KBM-7 (cell line): ENCODE results near the gene ALG9.
"Not testable (repeated sequence)": the region's sequence is repeated elsewhere in the genome, so short reads cannot be mapped to it uniquely, and the experiment has no call there.

Experiments
- DNase-seq: peaks from one replicate; pipeline ENCODE4 v3.0.0-alpha.2; 2015
- in situ Hi-C: fragments of 300-500 bp; cut with MboI; formaldehyde crosslinking; loops from 2 replicates; pipeline ENCODE4 v1.14.3; 2020; ENCODE audit warnings: low sequenced_read_pairs, low pct_unique_long_range_greater_than_20kb, mixed read lengths

ALG9 gene

DNA sequence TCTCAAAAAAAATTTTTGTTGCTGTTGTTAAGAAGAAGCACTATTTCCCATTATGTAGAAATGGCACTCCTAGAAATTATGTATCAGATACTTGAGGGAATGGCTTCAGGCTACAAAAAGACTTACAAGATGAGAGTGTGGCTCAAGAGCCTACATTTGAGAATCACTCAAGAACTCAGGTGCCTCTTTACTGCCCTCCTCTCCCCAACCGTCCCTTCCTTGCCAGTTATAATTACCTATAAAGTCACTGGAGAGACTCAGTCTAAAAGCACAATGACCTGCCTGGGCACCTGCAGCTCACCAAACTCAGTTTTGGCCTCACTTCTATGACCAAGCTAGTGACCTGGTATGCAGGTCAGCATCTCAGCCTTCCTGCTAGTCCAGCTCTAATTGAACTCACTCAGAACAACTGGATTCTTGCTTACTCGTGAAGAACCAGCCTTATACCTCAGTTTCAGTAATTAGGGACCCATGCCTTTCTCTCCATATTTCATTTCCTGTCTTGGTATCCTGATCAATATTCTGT lies 63.3 kb downstream of the ALG9 start:
- in situ Hi-C loops: no loop called here
- no peak for DNase-seq

DNA sequence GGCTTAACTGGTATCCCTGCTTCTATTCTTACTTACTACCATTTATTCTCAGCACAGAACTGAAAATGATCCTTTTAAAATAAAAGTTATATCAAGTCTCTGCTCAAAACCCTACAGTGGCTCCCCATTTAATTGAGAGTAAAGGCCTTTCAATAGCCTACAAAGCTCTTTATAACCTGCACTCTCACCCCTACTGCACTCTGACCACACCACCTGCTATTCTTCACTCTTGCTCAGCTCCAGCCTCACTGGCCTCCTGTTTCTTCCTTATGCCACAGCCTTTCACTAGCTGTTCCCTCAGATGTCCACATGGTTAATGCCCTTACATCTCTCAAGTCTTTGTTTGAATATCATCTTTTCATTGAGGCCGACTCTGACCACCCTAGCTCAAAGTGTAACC lies 64.3 kb downstream of the ALG9 start:
- in situ Hi-C loops: no loop called here

DNA sequence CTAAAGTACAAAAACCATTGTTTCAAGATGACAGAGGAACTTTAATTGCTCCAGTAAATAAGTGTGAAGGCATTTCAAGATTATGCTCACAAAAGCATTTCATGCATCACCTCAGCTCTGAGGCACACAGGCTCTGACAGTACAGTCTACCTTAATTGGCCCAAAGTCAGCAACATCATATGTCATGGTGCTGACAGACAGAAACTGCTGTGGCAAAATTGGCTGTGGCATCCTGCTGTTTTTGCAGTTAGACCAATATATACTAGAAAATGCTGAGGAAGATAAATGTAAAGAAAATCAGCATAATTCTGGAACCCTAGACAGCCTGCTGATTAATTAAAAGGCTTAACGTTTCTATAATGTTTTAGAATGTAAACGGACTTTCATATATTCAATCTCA lies 70.2 kb downstream of the ALG9 start:
- no peak for DNase-seq
- in situ Hi-C loops: no loop called here

More for the DNA sequence above, 64.3 kb downstream of the ALG9 start:
- no peak for DNase-seq

DNA sequence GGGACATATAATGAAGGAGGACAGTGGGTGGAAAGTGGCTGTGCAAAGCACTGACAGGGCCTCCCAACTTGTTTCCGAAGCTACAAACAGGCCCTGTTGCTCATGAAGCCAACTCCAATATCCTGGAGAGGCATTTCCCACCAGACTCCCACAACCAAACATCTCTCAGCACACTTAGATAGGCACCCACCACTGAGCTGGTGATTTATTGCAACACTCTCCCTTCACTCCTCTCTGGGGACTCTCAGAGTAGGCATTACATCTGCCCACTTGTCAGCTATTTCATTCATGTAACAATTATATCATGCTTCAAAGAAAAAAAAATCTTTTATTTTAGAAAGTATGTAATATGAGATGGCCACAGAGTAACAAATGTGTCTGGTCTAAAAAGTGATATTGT lies 73.1 kb downstream of the ALG9 start:
- in situ Hi-C loops: loop anchor here (25.0 kb wide), 1 partner anchor 211 kb away; no protein-coding TSS in a partner anchor
- no peak for DNase-seq

DNA sequence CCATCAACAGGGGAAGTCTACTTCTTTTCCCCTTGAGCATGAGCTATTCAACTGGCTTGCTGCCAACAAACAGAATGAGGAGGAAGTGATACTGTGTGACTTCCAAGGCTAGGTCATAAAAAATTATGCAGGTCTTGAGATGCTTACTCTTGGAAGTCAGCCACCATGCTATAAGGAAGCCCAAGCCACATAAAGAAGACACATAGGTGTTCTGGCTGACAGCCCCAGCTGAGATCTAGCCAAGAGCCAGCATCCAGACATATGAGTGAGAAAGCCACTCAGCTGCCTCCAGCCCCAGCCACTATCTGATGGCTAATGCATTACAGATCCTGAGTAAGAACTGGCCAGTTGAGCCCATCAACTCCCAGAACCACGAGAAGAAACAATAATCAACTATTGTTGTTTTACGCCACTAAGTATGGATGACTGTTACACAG lies 74.2 kb downstream of the ALG9 start:
- in situ Hi-C loops: loop anchor here (25.0 kb wide), 1 partner anchor 210 kb away; no protein-coding TSS in a partner anchor
- peak; percentile 62 for DNase-seq

DNA sequence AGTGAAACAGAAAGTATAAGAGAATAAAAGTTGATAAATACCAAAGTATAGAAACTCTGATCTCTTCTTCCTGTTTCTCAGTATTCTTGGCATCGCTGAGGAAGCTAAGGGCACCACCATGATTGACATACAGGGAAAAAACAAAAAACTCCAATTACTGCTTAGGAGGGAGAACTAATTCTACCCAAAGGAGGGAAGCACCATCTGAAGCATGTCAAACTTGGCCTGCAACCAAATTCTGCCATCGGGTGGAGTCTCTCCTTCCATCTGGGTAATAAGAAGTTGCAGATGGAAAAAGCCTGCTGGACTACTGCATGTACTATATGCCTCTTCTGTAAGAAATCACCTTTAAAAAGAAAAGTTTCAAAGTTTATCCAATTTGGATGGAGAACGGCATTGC lies 74.7 kb downstream of the ALG9 start:
- in situ Hi-C loops: loop anchor here (25.0 kb wide), 1 partner anchor 209 kb away; no protein-coding TSS in a partner anchor
- DNase-seq: no peak

DNA sequence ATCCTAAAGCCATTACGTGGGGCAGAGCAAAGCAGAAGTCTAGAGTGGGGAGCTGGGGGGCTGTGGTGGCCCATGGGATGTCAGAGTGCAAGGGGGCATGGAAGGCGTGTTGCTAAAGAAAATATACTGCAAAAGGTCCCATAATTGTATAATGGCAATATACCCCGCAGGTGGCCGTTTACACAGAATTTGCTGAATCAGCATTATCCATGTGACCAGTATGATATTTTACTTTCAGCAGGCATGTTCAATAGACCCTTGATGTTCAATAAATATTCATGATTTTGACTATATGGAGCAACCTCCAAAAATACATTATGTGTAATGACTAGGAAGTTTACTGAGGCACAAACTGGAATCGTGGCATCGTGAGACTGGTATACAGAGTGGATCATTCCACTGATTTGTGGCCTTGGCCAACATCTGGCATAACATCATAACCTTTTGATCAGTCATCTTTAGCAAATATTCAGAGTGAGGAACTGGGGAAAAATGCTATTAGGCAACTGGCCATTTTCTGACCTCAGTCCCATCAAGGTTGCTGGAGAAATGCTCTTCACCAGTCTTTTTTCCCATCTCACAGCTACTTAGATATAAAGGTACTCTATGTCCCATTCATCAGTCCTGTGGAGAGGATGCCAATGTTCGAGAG lies 75.9 kb downstream of the ALG9 start:
- DNase-seq: no peak
- in situ Hi-C loops: loop anchor here (25.0 kb wide), 1 partner anchor 208 kb away; no protein-coding TSS in a partner anchor

DNA sequence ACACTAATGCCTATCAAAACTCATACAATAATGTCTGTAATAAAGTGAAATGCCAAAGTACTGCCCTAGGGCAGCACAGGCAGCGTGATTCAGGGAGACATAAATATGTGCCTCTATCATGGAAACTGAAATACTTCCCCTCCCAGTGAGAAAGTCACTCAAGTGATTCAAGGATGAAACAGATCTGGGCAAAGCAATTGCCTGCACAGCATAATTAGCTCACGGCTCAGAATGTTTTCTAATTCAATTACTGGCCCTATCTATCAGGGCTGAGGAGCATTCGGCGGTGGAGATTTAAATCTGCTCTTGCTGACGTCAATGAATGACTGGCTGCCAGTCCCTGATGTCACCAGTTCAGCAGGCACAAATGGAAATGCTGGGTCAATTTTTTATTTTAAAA lies 77.5 kb downstream of the ALG9 start:
- in situ Hi-C loops: loop anchor here (25.0 kb wide), 1 partner anchor 207 kb away; no protein-coding TSS in a partner anchor
- DNase-seq: no peak

DNA sequence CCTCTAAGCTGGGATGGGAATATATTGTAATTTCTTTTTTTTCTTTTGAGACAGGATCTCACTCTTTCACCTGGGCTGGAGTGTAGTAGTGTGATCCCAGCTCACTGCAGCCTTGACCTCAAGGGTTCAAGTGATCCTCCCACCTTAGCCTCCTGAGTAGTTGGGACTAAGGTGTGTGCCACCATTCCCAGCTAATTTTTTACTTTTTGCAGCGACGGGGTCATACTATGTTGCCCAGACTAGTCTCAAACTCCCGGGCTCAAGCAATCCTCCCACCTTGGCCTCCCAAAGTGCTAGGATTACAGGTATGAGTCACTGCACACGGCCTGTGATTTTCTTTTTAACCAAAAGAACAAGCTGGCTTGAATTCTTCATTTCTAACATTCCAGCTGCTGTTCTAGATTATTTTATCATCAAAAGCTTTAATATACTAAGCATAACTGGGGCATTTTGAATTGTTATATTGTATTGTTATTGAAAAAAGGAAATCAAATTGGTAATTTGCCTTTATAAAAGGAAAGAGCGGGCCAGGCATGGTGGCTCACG lies 78.4 kb downstream of the ALG9 start:
- in situ Hi-C loops: loop anchor here (25.0 kb wide), 1 partner anchor 206 kb away; no protein-coding TSS in a partner anchor

DNA sequence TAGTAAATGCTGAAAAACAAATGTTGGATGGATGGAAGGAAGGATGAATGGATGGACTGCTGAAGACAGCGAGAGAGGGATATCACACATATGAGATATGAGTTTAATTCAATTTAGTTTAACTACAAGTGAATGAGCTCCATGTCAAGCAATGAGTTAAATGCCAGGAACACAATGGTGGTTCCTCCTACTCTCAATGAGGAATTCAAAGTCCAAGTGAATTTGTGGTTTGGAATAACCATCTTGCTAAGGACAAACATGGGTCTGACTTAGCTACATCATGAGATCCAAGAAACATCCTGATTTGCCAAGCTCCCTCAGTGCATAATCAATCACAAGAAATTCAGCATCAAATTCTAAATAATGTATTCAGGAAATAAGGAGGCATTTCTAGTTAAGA lies 79.1 kb downstream of the ALG9 start:
- in situ Hi-C loops: loop anchor here (25.0 kb wide), 1 partner anchor 205 kb away; no protein-coding TSS in a partner anchor
- DNase-seq: no peak

More for the DNA sequence above, 78.4 kb downstream of the ALG9 start:
- no peak for DNase-seq

DNA sequence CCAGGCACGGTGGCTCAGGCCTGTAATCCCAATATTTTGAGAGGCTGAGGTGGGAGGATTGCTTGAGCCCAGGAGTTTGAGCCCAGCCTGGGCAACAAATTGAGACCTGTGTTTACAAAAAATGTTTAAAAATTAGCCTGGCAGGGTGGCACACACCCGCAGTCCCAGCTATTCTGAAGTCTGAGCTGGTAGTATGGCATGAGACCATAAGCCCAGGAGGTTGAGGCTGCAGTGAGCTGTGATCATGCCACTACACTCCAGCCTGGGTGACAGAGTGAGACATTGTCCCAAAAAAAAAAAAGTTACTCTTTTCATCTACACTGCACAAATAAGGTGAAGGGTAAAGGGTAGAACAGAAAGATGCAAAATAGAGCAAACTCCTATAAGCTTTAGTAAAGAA lies 82.9 kb downstream of the ALG9 start:
- in situ Hi-C loops: loop anchor here (25.0 kb wide), 1 partner anchor 201 kb away; no protein-coding TSS in a partner anchor
- DNase-seq: no peak

DNA sequence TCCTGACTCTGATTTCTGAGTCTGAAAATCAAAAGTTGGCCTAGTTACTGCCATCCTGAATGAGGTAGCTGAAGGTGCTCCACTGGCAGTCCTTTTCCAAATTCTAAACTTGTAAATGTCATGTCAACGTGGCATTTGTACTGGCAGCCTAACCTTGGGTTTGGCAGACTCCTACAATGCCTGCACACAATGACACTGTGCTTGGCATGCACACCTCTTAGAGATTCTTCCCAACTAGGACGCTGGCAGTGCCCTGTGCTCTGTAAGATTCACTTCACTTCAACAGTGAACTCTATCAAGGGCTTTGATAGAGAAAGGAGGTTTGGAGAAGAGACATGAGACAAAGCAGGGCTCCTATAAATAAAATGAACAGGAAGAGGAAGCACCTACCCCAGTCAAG lies 83.3 kb downstream of the ALG9 start:
- in situ Hi-C loops: loop anchor here (25.0 kb wide), 1 partner anchor 201 kb away; no protein-coding TSS in a partner anchor
- DNase-seq: peak; percentile 18

DNA sequence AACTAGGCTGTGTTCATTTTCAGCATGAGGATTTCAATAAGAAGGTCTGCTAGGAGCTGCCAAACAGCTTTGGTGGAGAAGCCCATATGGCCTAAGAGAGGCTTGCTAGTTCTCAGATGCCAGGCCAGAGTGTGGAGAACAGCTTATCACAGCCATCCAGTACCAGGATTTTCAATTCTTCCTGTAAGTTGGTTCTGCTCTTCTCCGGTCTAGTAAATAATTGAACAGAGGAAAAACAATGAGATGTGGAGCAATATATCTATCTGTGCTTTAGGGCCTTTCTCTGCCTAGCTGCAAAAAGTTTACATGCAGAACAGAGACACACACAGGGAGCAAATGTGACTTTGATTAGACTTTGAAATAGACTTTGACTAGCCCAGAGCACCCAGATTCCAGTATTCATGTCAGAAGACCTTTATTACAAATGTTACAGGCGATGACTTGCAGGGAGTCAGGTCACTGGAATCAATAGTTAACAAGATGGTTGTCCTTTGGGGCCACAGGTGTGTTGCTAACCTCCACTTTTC lies 85.4 kb downstream of the ALG9 start:
- in situ Hi-C loops: loop anchor here (25.0 kb wide), 1 partner anchor 199 kb away; no protein-coding TSS in a partner anchor

DNA sequence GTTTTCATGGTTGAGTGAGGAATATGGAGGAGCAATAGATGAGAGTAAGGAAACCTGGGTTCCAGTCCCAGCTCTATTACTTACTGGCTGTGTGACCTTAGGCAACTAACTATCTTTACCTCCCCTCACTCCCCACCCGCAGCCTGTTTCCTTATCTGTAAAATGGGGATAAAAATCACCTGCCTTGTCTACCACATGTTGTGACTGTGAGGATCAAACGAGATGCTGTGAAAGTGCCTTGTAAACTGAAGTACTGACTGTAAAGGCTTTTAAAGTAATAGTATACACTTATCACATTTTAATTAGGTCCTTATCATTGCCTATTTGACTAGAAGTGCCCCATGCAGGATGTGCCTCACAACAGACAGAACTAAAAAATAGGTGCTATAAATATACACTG lies 86.3 kb downstream of the ALG9 start:
- in situ Hi-C loops: loop anchor here (25.0 kb wide), 1 partner anchor 198 kb away; no protein-coding TSS in a partner anchor
- no peak for DNase-seq

More for the DNA sequence above, 85.4 kb downstream of the ALG9 start:
- no peak for DNase-seq

DNA sequence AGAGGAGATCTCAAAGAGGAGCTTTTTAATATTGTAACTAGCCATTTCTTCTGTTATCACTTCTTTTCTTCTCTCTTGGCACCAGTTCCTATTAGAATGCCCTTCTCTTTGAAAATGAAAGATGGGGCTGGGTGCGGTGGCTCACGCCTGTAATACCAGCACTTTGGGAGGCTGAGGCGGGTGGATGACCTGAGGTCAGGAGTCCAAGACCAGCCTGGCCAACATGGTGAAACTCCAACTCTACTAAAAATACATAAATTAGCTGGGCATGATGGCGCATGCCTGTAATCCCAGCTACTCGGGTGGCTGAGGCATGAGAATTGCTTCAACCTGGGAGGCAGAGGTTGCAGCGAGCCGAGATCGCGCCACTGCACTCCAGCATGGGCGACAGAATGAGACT lies 87.1 kb downstream of the ALG9 start:
- in situ Hi-C loops: loop anchor here (25.0 kb wide), 1 partner anchor 197 kb away; no protein-coding TSS in a partner anchor
- DNase-seq: not testable (repeated sequence)

DNA sequence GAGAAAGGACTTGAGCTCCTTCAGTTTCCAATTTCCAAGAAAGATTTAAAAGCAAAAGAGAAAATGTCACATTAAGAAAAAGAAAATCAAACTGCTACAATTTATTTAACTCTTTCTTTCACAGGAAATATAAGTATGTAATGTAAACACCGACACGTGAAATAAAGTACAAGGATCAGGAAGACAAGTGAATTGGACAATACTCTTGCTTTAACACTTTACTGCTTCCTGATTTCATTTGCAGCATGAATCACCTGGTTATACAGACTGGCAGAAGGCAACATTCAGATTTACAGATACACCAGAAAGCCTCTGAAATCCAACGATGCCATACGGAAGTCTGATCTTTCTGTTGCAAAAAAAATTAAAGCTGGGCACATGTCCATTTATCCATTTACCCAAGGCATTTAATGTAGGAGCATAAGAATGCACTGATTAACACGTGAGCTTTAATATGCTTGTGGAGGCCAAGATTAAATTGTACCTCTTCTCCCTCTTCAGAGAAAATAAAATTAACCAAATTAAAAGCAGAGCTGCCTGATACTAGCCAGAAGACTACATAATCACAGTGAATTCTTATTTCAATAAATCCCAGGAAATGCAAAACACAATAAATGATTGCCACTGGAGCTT lies 89.2 kb downstream of the ALG9 start:
- in situ Hi-C loops: loop anchor here (25.0 kb wide), 1 partner anchor 195 kb away; no protein-coding TSS in a partner anchor
- no peak for DNase-seq

DNA sequence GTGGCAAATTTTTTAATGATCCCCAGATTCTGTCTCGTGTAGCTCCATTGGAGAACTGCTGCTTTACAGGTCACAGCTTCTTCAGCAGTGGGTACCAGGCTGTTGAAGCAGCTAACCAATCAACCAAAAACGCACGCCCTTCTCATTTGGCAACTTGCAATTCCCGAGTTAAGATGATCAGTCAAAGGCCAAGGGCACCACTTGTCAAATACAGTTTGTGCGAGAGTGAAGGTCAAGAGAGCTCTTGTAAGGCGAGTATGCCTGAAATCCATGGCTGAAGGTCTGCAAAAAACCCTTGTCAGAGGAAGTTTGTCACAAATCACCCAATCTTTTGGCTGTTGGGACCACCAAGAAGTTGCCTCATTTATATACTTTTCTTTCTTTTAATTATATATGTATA lies 92.3 kb downstream of the ALG9 start:
- no peak for DNase-seq
- in situ Hi-C loops: loop anchor here (25.0 kb wide), 1 partner anchor 192 kb away; no protein-coding TSS in a partner anchor

DNA sequence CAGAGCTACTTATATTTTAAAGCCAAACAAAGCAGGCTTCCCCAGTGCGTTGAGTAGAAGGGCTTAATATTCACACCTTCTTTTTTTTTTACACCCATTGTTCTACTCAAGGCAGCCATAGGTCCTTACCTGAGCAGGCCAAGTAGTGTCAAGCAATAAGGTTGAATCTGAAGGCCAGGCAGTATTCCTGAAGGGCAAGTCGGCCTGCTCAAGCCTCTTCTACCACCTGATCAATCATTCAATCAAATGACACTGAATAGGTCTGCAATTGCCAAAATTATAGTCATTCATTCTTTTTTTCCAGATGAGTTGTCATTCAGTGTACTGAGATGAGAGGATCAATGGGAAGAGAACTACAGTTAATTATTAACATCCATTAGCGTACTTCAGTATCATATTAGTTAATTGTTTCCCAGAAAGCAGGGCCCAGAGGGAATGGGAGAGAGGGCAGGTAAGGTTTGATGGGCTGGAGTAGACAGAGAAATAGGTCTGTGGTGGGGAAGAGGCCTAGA lies 93.3 kb downstream of the ALG9 start:
- DNase-seq: no peak
- in situ Hi-C loops: loop anchor here (25.0 kb wide), 1 partner anchor 191 kb away; no protein-coding TSS in a partner anchor
